Activated T-cell treated with anti-CD3 and anti-CD28 coated beads, Interleukin-2, amount 50 U/mL, for 4 hours (primary cell): Measurements from ENCODE around the gene RPS2. TPM values are rescaled to one million over a fixed set of nuclear protein-coding genes. Genes with fewer than 3 reads are reported as not detected.

Source experiments
- ATAC-seq, 2 donors: fragments of 200-7000 bp; cut with Tn5 transposase; one replicate each; pipeline ENCODE4 v1.10.0; 2021
- DNase-seq: peaks from one replicate; pipeline ENCODE4 v3.0.0-alpha.2; 2020
- H3K27me3 Mint-ChIP-seq: one replicate; pipeline ENCODE4 v1.8.0; 2021; ENCODE audit warnings: low read depth, mixed read lengths
- H3K36me3 Mint-ChIP-seq: one replicate; pipeline ENCODE4 v1.8.0; 2022; ENCODE audit warnings: mixed read lengths; ENCODE audit not compliant: insufficient read depth
- H3K4me1 Mint-ChIP-seq: one replicate; pipeline ENCODE4 v1.8.0; 2021; ENCODE audit warnings: low read depth, mixed read lengths
- H3K4me3 Mint-ChIP-seq: one replicate; pipeline ENCODE4 v1.8.0; 2021; ENCODE audit warnings: mild to moderate bottlenecking, moderate library complexity, mixed read lengths
- H3K9me3 Mint-ChIP-seq: one replicate; pipeline ENCODE4 v1.8.0; 2021; ENCODE audit warnings: mixed read lengths
- total RNA-seq, 3 donors: library from RNA; stranded (reverse); gene quantifications; one replicate each; pipeline ENCODE4 v1.2.1, GENCODE V29; 2021

The RPS2 gene
- total RNA-seq, 3 donors from 2014 or later, result 5,588 to 5,699 (median 5,621) TPM

DNA sequence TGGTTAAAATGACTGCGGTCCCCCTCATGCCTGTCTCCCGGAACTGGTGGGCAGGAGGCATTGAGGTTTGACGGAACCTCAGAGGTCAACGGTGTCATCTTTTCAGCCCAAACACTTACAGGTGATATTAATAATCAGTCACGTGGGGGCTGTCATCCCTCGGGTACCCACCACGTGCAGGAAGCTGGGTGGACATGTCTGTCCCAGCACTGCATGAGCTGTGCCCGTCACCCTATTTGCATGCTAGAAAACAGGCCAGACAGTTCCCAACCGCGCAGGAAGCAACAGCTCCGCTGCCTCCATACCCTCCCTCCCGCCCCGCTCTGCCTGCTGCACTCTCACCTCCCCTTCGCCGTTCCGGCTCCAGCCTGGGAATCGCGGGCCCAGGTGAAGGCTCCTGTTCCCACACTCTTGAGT, 26.5 kb upstream of the RPS2 start:
- DNase-seq, result peak; percentile 43
- Mint-ChIP-seq H3K27me3 (peaks cover 11% of the 10 kb centered on the region), H3K36me3 (no peaks in the 10 kb centered on the region), H3K4me1 (peaks cover 23% of the 10 kb centered on the region), H3K4me3 (peak overlapping the region; percentile 70), H3K9me3 (no peaks in the 10 kb centered on the region)
- peak; percentile 21 to 39 for ATAC-seq

DNA sequence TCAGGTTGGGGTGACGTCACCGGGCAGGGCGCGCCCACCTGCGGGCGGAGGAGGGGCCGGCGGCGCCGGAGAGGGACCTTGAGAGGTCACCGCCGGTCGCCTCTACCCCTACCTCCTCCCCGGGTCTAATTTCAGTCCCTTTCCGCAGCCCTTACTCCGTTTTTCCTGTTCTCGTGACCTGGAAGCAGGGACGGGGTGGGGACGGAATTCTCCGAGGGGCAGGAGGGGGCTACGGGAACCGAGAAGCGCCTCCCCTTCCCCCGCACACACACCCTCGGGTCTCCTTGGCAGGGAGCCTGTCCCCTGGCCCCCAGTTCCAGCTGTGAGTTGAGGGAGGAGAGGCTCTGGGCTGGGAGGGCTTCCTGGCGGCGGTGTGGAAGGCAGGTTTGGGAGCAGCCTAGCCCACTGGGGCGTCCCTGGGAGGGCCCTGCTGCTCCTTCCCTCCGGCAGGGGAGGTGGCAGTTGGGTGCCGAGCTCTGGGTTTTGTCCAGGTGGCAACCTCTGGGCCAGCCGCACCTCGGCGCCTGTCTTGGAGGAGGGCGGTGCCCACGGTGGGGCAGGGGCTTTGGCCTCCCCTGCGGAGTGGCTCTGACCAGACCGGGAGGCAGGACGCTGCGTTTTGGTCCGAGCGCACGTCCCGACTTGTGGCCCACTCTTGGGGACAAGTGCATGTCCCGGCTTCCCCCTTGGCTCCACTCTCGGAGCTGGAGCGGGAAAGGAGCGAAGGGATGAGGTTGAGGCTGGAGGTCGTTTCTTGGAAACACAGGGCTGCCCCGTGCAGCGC, 25.9 kb upstream of the RPS2 start:
- Mint-ChIP-seq H3K4me1 (peaks cover 21% of the 10 kb centered on the region), H3K9me3 (no peaks in the 10 kb centered on the region), H3K4me3 (peak overlapping the region; percentile 70), H3K27me3 (peaks cover 11% of the 10 kb centered on the region), H3K36me3 (peaks cover 3% of the 10 kb centered on the region)
- ATAC-seq, result no peak
- no peak for DNase-seq

- ATAC-seq, result no peak
- Mint-ChIP-seq H3K4me3 (no peak overlapping the region), H3K4me1 (peaks cover 26% of the 10 kb centered on the region)
Observed at GRCh38 chr16:1990101-1990350, 25.4 kb upstream of the RPS2 start.

DNA sequence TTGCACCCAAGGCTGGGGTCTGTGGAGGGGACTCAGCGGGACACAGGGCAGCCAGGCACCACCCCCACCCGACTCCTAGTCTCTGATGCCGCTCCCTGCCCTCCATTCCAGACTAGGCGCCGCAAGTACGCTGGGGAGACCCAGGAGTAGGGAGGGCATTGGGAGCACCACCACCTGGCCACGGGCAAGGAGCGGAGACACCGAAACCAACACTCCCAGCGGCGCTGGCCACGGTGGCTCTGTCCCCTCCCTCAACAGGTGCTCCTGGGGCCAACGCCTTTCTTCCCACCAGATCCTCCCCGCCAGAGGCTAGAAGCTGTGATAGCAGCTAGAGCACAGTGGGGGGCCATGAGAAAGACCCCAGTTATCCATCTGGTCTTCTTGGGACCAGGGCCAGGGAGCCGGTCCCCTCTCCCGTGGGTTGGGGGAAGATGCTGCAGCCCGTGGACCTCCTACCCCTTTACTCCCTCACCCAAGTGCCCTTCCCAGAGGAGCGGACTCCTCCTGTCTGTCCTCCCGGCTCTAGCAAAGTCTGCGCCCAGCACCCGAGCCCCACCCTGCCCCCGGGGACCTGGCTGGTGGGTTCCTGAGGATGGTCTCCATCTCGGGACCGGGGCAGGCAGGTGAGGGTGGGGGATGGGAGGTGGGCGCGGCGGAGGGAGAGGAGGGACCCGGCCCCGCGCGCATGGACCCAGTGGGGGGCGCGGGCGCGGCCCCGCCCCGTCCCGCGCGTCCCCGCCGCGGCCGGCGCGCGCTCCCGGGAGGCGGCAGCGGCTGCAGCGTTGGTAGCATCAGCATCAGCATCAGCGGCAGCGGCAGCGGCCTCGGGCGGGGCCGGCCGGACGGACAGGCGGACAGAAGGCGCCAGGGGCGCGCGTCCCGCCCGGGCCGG, 24.8 kb upstream of the RPS2 start, which contains the start of gene SYNGR3:
Gene SYNGR3, plus strand, starts transcription at position 762 of the 892 bp plus-strand sequence. CDS start 133 bp downstream, outside the sequence.
- Mint-ChIP-seq H3K9me3 (no peaks in the 10 kb centered on the region), H3K36me3 (peaks cover 3% of the 10 kb centered on the region), H3K4me1 (peaks cover 31% of the 10 kb centered on the region), H3K27me3 (peaks cover 11% of the 10 kb centered on the region), H3K4me3 (peak within 1 kb of the TSS; percentile 70)
- ATAC-seq (no peak), DNase-seq (no peak)

More at GRCh38 chr16:1990101-1990350, 25.4 kb upstream of the RPS2 start:
- Mint-ChIP-seq H3K27me3 (peaks cover 11% of the 10 kb centered on the region), H3K9me3 (no peaks in the 10 kb centered on the region), H3K36me3 (peaks cover 3% of the 10 kb centered on the region)
- no peak for DNase-seq

GRCh38 chr16:1987198-1987597, 22.6 kb upstream of the RPS2 start:
- DNase-seq, result no peak
- ATAC-seq, result no peak
- no peaks in the 10 kb centered on the region for H3K9me3 Mint-ChIP-seq
- H3K4me3 Mint-ChIP-seq, result no peak overlapping the region
- peaks cover 29% of the 10 kb centered on the region for H3K4me1 Mint-ChIP-seq
- peaks cover 14% of the 10 kb centered on the region for H3K27me3 Mint-ChIP-seq
- H3K36me3 Mint-ChIP-seq, result peaks cover 3% of the 10 kb centered on the region

DNA sequence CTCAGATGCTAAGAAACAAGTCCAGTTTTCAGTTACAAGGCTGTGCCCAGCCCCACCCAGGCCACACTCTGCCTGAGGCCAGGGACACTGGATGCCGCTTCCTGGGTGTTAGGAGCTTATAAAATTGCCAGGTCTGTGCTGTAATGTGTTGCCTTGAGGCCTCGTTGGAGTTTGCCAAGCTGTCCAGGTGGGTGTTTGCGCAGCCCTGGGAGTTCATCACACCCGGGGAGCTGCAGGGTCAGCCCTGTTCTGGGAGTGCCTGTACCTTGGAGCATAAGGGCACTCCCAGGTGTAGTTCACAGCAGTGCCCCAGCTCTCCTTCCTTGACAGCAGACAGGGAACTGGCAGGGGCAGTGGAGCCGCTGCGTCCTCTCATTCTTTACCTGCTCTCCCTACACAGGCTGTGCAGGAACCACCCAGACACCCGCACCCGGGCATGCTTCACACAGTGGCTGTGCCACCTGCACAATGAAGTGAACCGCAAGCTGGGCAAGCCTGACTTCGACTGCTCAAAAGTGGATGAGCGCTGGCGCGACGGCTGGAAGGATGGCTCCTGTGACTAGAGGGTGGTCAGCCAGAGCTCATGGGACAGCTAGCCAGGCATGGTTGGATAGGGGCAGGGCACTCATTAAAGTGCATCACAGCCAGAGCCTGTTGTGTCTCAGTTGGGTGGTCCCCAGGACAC, 21.0 kb upstream of the RPS2 start:
- H3K36me3 Mint-ChIP-seq, result peaks cover 3% of the 10 kb centered on the region
- ATAC-seq, result no peak
- peak overlapping the region; percentile 83 for H3K4me3 Mint-ChIP-seq
- DNase-seq, result no peak
- H3K9me3 Mint-ChIP-seq, result no peaks in the 10 kb centered on the region
- H3K4me1 Mint-ChIP-seq, result peaks cover 22% of the 10 kb centered on the region
- peaks cover 23% of the 10 kb centered on the region for H3K27me3 Mint-ChIP-seq

- DNase-seq (no peak), ATAC-seq (peak; percentile 37 to 39)
- H3K4me1 Mint-ChIP-seq, result peaks cover 20% of the 10 kb centered on the region
- peaks cover 3% of the 10 kb centered on the region for H3K36me3 Mint-ChIP-seq
- no peaks in the 10 kb centered on the region for H3K9me3 Mint-ChIP-seq
- peak overlapping the region; percentile 83 for H3K4me3 Mint-ChIP-seq
- H3K27me3 Mint-ChIP-seq, result peaks cover 27% of the 10 kb centered on the region
Observed at GRCh38 chr16:1984347-1985225, 20.0 kb upstream of the RPS2 start.

- H3K4me3 Mint-ChIP-seq, result peak within 1 kb of the TSS; percentile 83
- peak; percentile 65 to 73 for ATAC-seq
- H3K27me3 Mint-ChIP-seq, result peaks cover 19% of the 10 kb centered on the region
- DNase-seq, result peak; percentile 42
- H3K9me3 Mint-ChIP-seq, result no peaks in the 10 kb centered on the region
- peaks cover 3% of the 10 kb centered on the region for H3K36me3 Mint-ChIP-seq
- H3K4me1 Mint-ChIP-seq, result peaks cover 18% of the 10 kb centered on the region
Observed at GRCh38 chr16:1983544-1984346, 19.1 kb upstream of the RPS2 start, which contains the start of gene GFER. TSS of gene GFER (plus strand) at chr16:1984193. CDS start at chr16:1984219, 26 bp downstream.

- ATAC-seq, result no peak
- DNase-seq, result no peak
- Mint-ChIP-seq H3K4me1 (peaks cover 18% of the 10 kb centered on the region), H3K27me3 (peaks cover 16% of the 10 kb centered on the region), H3K4me3 (peak overlapping the region; percentile 78), H3K9me3 (no peaks in the 10 kb centered on the region), H3K36me3 (peaks cover 5% of the 10 kb centered on the region)
Observed at GRCh38 chr16:1982991-1983543, 18.4 kb upstream of the RPS2 start.

DNA sequence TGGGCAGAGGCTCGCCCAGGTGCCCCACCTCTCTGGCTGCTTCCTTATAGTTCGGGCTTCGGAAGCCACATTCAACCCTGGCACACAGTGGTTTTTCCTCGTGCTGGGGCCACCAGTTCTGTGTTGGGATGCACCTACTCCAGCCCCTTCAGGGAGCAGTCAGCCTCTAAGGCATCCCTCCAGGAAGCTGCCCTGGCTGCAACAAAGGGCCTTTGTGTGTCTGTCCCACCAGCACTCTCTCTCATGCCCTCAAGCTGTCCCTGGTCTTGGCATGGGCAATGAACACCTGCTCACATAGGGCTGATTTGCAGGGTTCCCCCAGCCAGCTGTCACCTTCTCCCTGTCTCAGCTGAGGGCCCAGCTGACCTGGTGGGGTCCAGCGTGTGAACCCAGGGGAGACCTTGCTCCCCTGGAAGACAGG, 17.4 kb upstream of the RPS2 start:
- ATAC-seq (no peak), DNase-seq (no peak)
- Mint-ChIP-seq H3K4me3 (no peak overlapping the region), H3K27me3 (peaks cover 16% of the 10 kb centered on the region), H3K36me3 (peaks cover 8% of the 10 kb centered on the region), H3K9me3 (no peaks in the 10 kb centered on the region), H3K4me1 (peaks cover 18% of the 10 kb centered on the region)

GRCh38 chr16:1981398-1981836, 16.8 kb upstream of the RPS2 start, which contains the start of gene NOXO1:
TSS of gene NOXO1 (minus strand) at chr16:1981469. CDS start at chr16:1981179, 290 bp downstream.
- Mint-ChIP-seq H3K9me3 (no peaks in the 10 kb centered on the region), H3K36me3 (peaks cover 8% of the 10 kb centered on the region), H3K27me3 (peaks cover 16% of the 10 kb centered on the region), H3K4me1 (peaks cover 18% of the 10 kb centered on the region), H3K4me3 (peak within 1 kb of the TSS; percentile 78)
- DNase-seq, result no peak
- ATAC-seq, result no peak

- ATAC-seq (no peak), DNase-seq (no peak)
- no peaks in the 10 kb centered on the region for H3K9me3 Mint-ChIP-seq
- peaks cover 16% of the 10 kb centered on the region for H3K27me3 Mint-ChIP-seq
- peaks cover 18% of the 10 kb centered on the region for H3K4me1 Mint-ChIP-seq
- no peak overlapping the region for H3K4me3 Mint-ChIP-seq
- peaks cover 13% of the 10 kb centered on the region for H3K36me3 Mint-ChIP-seq
Observed at GRCh38 chr16:1980770-1981087, 16.1 kb upstream of the RPS2 start.
